ENCODE measurements around the gene DGKH. TPM values are rescaled to one million over a fixed set of nuclear protein-coding genes. Genes with fewer than 3 reads are reported as not detected.
"Not testable (repeated sequence)": the region's sequence is repeated elsewhere in the genome, so short reads cannot be mapped to it uniquely, and the experiment has no call there.

The DGKH gene
- total and polyA plus RNA-seq, 10 of the 15 experiments (the other 5 are each of a cell fraction or from before 2014, with no cell fraction given): 1.3 to 15.2 (median 7.3) TPM

GRCh38 chr13:42070599-42070998 lies 22.2 kb downstream of the DGKH start:
- DNase-seq (ENCODE audit: low read depth, low spot score); intact Hi-C loops (cut with micrococcal nuclease; ENCODE audit: unreplicated experiment); in situ Hi-C loops (cut with MboI); H3K4me1 ChIP-seq (ENCODE audit: control insufficient read depth, insufficient read depth, low read length); BruUV-seq (replicated peaks); H3K9me3 ChIP-seq (replicated peaks; ENCODE audit: control insufficient read depth, insufficient read depth, low read length); POLR2A ChIA-PET; H3K27ac ChIP-seq (ENCODE audit: control insufficient read depth, insufficient read depth); H3K4me2 ChIP-seq (ENCODE audit: control insufficient read depth, insufficient read depth); H4K20me1 ChIP-seq (ENCODE audit: control insufficient read depth, insufficient read depth); H3K9ac ChIP-seq (ENCODE audit: control insufficient read depth, insufficient read depth, low read length); H3K27me3 ChIP-seq (replicated peaks in 1 of 2; ENCODE audit: control insufficient read depth in 2 of 2, insufficient read depth in 2 of 2, low read length in 1 of 2); H3K36me3 ChIP-seq (ENCODE audit: control insufficient read depth in 2 of 2, insufficient read depth in 2 of 2, low read length in 1 of 2); H3K4me3 ChIP-seq; RAD21 ChIA-PET (ENCODE audit: unreplicated experiment); H2AFZ ChIP-seq (ENCODE audit: control insufficient read depth, low read depth, low read length); ATAC-seq; H3K79me2 ChIP-seq (ENCODE audit: control insufficient read depth, insufficient read depth, low read length); FAIRE-seq: not testable (repeated sequence)
- CTCF ChIA-PET: interaction anchor here (1.3 kb wide), 2 partner anchors 12 to 402 kb away, joined by 4 read pairs; no protein-coding TSS in a partner anchor
- SMC1A ChIA-PET (ENCODE audit: uncharacterized antibody, unreplicated experiment): interaction anchor here (2.0 kb wide), 1 partner anchor 10 kb away, joined by 6 read pairs; no protein-coding TSS in a partner anchor
- 100% methylated on average over 2 of the region's 2 CpGs for WGBS (ENCODE audit: insufficient coverage, insufficient replicate concordance, low lambda C conversion rate, missing lambda C conversion rate)

- H3K79me2 ChIP-seq (ENCODE audit: control insufficient read depth, insufficient read depth, low read length); H3K4me2 ChIP-seq (ENCODE audit: control insufficient read depth, insufficient read depth); H4K20me1 ChIP-seq (ENCODE audit: control insufficient read depth, insufficient read depth); BruUV-seq (replicated peaks); H3K9ac ChIP-seq (ENCODE audit: control insufficient read depth, insufficient read depth, low read length); ATAC-seq; H3K27ac ChIP-seq (ENCODE audit: control insufficient read depth, insufficient read depth); in situ Hi-C loops (cut with MboI); H3K9me3 ChIP-seq (replicated peaks; ENCODE audit: control insufficient read depth, insufficient read depth, low read length); H3K36me3 ChIP-seq (ENCODE audit: control insufficient read depth in 2 of 2, insufficient read depth in 2 of 2, low read length in 1 of 2); FAIRE-seq; RAD21 ChIA-PET (ENCODE audit: unreplicated experiment); H3K27me3 ChIP-seq (replicated peaks in 1 of 2; ENCODE audit: control insufficient read depth in 2 of 2, insufficient read depth in 2 of 2, low read length in 1 of 2); H3K4me3 ChIP-seq; H3K4me1 ChIP-seq (ENCODE audit: control insufficient read depth, insufficient read depth, low read length); intact Hi-C loops (cut with micrococcal nuclease; ENCODE audit: unreplicated experiment); DNase-seq (ENCODE audit: low read depth, low spot score); H2AFZ ChIP-seq (ENCODE audit: control insufficient read depth, low read depth, low read length): not testable (repeated sequence)
- ChIA-PET CTCF (interaction anchor here (0.9 to 1.1 kb wide), 2 partner anchors 8 to 59 kb away, joined by 3 to 4 read pairs; no protein-coding TSS in a partner anchor), POLR2A (interaction anchor here (1.9 kb wide), 1 partner anchor 13 kb away, joined by 5 read pairs; no protein-coding TSS in a partner anchor), SMC1A (ENCODE audit: uncharacterized antibody, unreplicated experiment) (interaction anchor here (2.0 kb wide), 1 partner anchor 10 kb away, joined by 6 read pairs; no protein-coding TSS in a partner anchor)
- 96% methylated on average over 4 of the region's 4 CpGs for WGBS (ENCODE audit: insufficient coverage, insufficient replicate concordance, low lambda C conversion rate, missing lambda C conversion rate)
Observed at GRCh38 chr13:42071179-42071578, 22.7 kb downstream of the DGKH start.
